Stimulated activated CD4-positive, alpha-beta T cell treated with anti-CD3 and anti-CD28 coated beads, TNF-alpha, amount 100 ng/mL, for 1 hour (primary cell): ENCODE results near the gene LLCFC1.

Source experiments
- DNase-seq, 3 donors: peaks; one replicate each; pipeline ENCODE4 v3.0.0-alpha.2; 2020; ENCODE audit warnings: low read depth in 3 of 3, low spot score in 1 of 3

The LLCFC1 gene

GRCh38 chr7:142939226-142939910 lies at the start of gene LLCFC1:
LLCFC1 (plus strand) TSS chr7:142939484; CDS start chr7:142939622, 138 bp downstream.
- DNase-seq, result no peak

- DNase-seq, result no peak
Observed at GRCh38 chr7:142889816-142890215, 49.5 kb upstream of the LLCFC1 start.

DNA sequence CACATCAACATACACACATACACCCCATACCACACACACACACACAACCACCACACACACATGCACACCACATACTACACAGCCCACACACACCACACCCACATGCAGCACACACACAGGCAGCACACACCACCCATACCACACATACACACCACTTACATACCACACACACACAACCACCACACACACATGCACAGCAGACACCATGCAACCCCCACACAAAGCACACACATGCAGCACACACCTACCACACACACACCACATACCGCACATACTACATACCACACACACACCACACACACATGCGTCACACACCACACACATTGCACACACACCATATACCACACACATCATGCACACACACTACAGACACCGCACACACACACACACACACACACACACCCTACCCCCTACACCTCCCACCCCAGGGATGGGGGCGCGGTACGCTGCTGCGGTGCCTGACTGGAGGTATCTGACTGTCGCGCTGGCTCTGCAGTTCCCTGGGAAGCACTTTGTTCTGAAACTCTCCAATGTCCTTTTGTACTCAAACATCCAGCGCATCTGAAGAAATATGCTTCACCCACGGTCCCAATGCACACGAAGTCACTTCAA lies 48.3 kb upstream of the LLCFC1 start:
- no peak for DNase-seq

- no peak for DNase-seq
Observed at GRCh38 chr7:142891490-142892082, 47.7 kb upstream of the LLCFC1 start.

- no peak for DNase-seq
Observed at GRCh38 chr7:142892951-142893350, 46.3 kb upstream of the LLCFC1 start.

GRCh38 chr7:142894112-142894984 lies 44.9 kb upstream of the LLCFC1 start:
- no peak for DNase-seq

GRCh38 chr7:142894985-142895593 lies 44.2 kb upstream of the LLCFC1 start:
- DNase-seq, result no peak

GRCh38 chr7:142896151-142896550 lies 43.1 kb upstream of the LLCFC1 start:
- no peak for DNase-seq

GRCh38 chr7:142896741-142897379 lies 42.4 kb upstream of the LLCFC1 start:
- no peak for DNase-seq

GRCh38 chr7:142897691-142898090 lies 41.6 kb upstream of the LLCFC1 start:
- DNase-seq, result no peak

DNA sequence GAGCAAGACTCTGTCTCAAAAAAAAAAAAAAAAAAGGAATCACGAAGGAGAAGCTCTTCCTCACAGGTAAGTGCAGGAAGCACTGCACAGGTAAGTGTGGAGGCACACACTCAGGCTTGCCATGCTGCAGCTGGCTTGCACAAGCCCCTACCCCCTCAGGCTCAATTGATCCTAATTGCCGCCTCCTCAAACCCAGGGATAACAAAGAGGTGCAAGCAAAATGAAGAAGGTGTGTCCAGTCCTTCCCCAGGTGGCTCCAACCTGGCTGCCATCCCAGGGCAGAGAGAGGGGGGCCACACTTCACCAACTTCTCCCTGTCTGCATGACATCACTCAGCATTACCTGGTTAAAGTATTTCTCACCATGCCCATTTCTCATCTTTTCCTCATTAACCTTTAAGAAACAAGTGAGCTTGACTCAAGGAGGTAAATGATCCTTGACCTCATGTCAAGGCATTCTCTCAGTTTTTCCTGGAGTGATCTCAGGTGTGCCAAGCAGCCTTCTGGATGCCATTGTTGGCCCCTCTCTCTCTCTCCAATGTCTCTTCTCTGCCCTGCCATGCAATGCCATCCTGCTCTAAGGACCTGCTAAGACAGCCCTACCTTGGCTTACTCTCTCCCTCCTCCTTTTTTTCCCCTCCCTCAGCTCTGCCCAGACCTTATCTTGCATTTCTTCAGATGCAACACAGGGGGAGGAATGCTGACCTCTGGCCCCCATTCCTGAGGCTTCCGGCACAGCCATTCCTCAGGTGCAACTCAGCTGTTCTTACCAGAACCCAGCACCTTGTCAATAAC lies 40.7 kb upstream of the LLCFC1 start:
- no peak for DNase-seq

- DNase-seq, result no peak
Observed at GRCh38 chr7:142899661-142900060, 39.6 kb upstream of the LLCFC1 start.

DNA sequence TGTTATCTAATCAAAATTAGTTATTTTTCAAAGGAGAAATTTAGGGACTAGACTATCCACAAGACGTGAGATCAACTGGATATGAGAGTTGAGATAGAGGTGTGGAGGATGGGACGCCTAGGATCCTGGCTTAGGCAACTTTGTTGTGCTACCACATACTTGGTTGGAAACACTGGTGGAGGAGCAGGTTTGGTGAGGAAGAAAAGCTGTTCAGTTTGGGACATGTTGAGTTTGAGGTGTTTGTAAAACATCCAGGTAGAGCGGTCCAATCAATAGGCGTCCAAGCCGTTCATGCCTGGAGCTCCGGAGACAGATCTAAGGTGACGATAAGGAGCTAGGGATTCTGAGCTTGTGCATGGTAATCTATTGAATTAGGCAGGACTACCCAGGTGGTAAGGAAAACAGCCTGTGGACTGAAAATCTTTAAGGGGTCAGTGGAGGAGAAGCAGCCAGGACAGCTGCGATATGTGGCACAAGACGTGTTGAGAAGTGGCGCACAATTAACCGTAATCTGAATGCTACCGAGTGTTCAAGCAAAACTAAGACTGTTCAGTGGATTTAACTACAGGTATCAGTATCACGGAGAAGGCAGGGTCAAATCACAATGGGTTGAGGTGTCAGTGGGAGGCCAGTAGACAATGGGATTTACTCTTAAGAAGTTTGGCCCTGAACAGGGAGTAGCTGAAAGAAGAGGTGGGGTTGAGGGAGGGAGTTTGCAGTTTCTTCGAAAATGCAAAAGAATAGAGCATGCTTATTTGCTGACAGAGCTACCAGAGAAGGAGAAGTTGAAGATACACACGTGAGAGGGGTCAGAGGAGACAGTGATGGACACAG lies 37.6 kb upstream of the LLCFC1 start:
- DNase-seq, result no peak

DNA sequence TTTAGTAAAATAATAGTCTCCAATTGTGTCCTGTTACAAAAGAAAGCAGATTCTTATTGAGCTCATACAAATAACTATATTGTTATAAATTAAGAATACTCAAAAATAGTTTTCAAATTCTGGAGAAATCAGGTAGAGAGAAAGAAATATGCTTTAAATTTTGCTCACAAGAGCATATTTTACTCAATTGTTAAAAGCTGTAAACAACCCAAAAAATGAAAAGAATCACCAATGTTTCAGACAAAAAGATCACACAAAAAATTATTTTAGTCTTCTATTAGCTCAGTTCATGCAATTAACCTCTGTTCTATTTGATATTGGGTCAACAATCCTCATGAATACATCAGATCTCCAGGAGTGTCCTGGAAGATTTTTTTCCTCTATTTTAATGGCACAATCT lies 35.2 kb upstream of the LLCFC1 start:
- DNase-seq, result no peak

GRCh38 chr7:142905759-142906158 lies 33.5 kb upstream of the LLCFC1 start:
- no peak for DNase-seq

GRCh38 chr7:142906643-142907042 lies 32.6 kb upstream of the LLCFC1 start:
- DNase-seq, result no peak

DNA sequence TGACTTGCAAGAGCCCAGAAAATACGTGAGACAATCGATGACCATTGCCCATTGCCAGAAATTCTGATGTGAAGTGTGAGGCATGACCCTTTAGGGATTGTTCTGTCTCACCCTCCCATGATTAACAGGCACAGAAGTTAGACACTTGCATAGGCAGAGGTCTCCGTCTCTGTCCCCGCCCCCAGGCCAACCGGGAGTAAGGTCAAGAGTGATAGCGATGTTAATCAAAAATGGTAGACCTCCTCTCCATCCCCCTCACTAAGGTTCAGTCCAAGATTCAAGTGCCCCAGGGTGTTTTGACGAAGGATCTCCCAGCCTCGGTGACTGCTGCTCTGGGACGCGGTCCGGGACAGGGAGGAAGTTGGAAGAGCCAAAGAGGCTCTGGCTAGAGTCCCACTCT lies 31.0 kb upstream of the LLCFC1 start:
- no peak for DNase-seq

GRCh38 chr7:142908921-142909890 lies 30.1 kb upstream of the LLCFC1 start:
- DNase-seq, result no peak
